Panc1 (cell line): ENCODE results near the gene PRKCA. TPM values are rescaled to one million over a fixed set of nuclear protein-coding genes. Genes with fewer than 3 reads are reported as not detected.

Experiments used
- ATAC-seq: fragments of 200-7000 bp; cut with Tn5 transposase; 2 replicates; pipeline ENCODE4 v1.9.1; 2020; ENCODE audit warnings: mild to moderate bottlenecking, moderate library complexity
- BruUV-seq: library from RNA; stranded (reverse); fragments of 400-500 nt; replicated peaks from 2 replicates; lab custom pipeline; 2021; lab: Mats Ljungman, UMichigan
- CTCF ChIA-PET: fragments of 300-600 bp; sonication (Branson Sonifier 250); formaldehyde crosslinking; loops from one replicate; lab custom pipeline; 2022; ENCODE audit warnings: antibody characterized with exemption; lab: Charles Lee
- POLR2A ChIA-PET: fragments of 300-600 bp; sonication (Branson Sonifier 250); formaldehyde crosslinking; loops from one replicate; lab custom pipeline; 2022; ENCODE audit warnings: antibody characterized with exemption; lab: Charles Lee
- DNase-seq: peaks from one replicate; pipeline ENCODE4 v3.0.0-alpha.2; 2010; ENCODE audit warnings: low read depth, low spot score
- H3K27ac ChIP-seq: 2 replicates; pipeline ENCODE4 v1.5.1; 2011; ENCODE audit warnings: mild to moderate bottlenecking, low read length, inconsistent platforms
- H3K27me3 ChIP-seq: fragments of 200-500 bp; sonication (Bioruptor generic); 2 replicates; pipeline ENCODE4 v1.6.0; 2014; ENCODE audit warnings: low read length, inconsistent platforms; ENCODE audit not compliant: control insufficient read depth, insufficient read depth
- H3K36me3 ChIP-seq: fragments of 200-500 bp; sonication (Bioruptor generic); 2 replicates; pipeline ENCODE4 v1.5.1; 2014; ENCODE audit warnings: inconsistent platforms, mild to moderate bottlenecking, low read length, moderate library complexity; ENCODE audit not compliant: control insufficient read depth, insufficient read depth
- H3K4me1 ChIP-seq: 2 replicates; pipeline ENCODE4 v1.5.1; 2011; ENCODE audit warnings: inconsistent platforms, mild to moderate bottlenecking, low read length, moderate library complexity; ENCODE audit not compliant: control insufficient read depth, insufficient read depth
- H3K4me3 ChIP-seq, 2 experiments: 2 replicates each; pipeline ENCODE4 v1.5.1; 2011 to 2012; ENCODE audit warnings: low read depth in 2 of 2, low read length in 2 of 2, mild to moderate bottlenecking in 2 of 2, inconsistent platforms in 1 of 2, moderate library complexity in 1 of 2
- H3K9me3 ChIP-seq: fragments of 200-500 bp; sonication (Bioruptor generic); 2 replicates; pipeline ENCODE4 v1.5.1; 2014; ENCODE audit warnings: low read depth, mild to moderate bottlenecking, inconsistent platforms, low read length, moderate library complexity; ENCODE audit not compliant: control insufficient read depth, insufficient read depth
- CTCF ChIP-seq: fragments of 450-650 bp; IDR thresholded peaks from 2 replicates; pipeline ENCODE4 v1.5.1; 2017; ENCODE audit warnings: mild to moderate bottlenecking
- POLR2AphosphoS5 ChIP-seq: IDR thresholded peaks from 2 replicates; pipeline ENCODE4 v1.6.1; 2012; ENCODE audit warnings: mild to moderate bottlenecking, low read depth, low read length, moderate library complexity
- REST ChIP-seq, 2 experiments: IDR thresholded peaks; 2 replicates each; pipeline ENCODE4 v1.6.1; 2011 to 2012; ENCODE audit warnings: low read depth in 2 of 2, control low read depth in 1 of 2, low read length in 1 of 2, mild to moderate bottlenecking in 1 of 2, moderate library complexity in 1 of 2; ENCODE audit not compliant: insufficient read depth in 1 of 2
- SIN3A ChIP-seq: IDR thresholded peaks from 2 replicates; pipeline ENCODE4 v1.6.1; 2012; ENCODE audit warnings: low read depth, mild to moderate bottlenecking, low read length, moderate library complexity, borderline replicate concordance; ENCODE audit not compliant: insufficient read depth
- TCF7L2 ChIP-seq: IDR thresholded peaks from 2 replicates; pipeline ENCODE4 v1.6.1; 2011; ENCODE audit warnings: mild to moderate bottlenecking, low read depth, low read length, inconsistent platforms
- in situ Hi-C: cut with HindIII; loops from 2 replicates; pipeline ENCODE4 v1.10.0; 2016; ENCODE audit warnings: low sequenced_read_pairs, low pct_unique_long_range_greater_than_20kb
- intact Hi-C: fragments of 100-400 bp; cut with micrococcal nuclease; formaldehyde crosslinking; loops from one replicate; pipeline ENCODE4 v1.10.0; 2022; ENCODE audit not compliant: unreplicated experiment
- total RNA-seq: library from RNA; stranded (reverse); gene quantifications from one replicate; pipeline ENCODE4 v1.2.1, GENCODE V29; 2021; ENCODE audit not compliant: unreplicated experiment

PRKCA gene
- total RNA-seq, 1 experiment from 2014 or later, result 53.0 TPM

- no TSS peak for BruUV-seq
- Histone ChIP-seq H3K4me3 (no peak overlapping the region), H3K4me1 (peaks cover 6% of the 10 kb centered on the region), H3K27me3 (no peaks in the 10 kb centered on the region), H3K27ac (no peak overlapping the region), H3K36me3 (no peaks in the 10 kb centered on the region), H3K9me3 (no peaks in the 10 kb centered on the region)
- ATAC-seq, result no peak
- ChIA-PET POLR2A (interaction anchor here (0.5 kb wide), 1 partner anchor 15 kb away, joined by 8 read pairs; no protein-coding TSS in a partner anchor), CTCF (no interaction called here)
- intact Hi-C loops, result no loop called here
- in situ Hi-C loops, result no loop called here
- no peak for TF ChIP-seq TCF7L2
- no peak for TF ChIP-seq CTCF
- no peak for TF ChIP-seq SIN3A
- TF ChIP-seq POLR2AphosphoS5, result no peak
- no peak for TF ChIP-seq REST (IDR thresholded peaks at IDR 0.05; ENCODE audit: insufficient read depth in 1 of 2, low read depth in 2 of 2, low read length in 1 of 2)
- DNase-seq, result no peak
Observed at GRCh38 chr17:66299711-66300110, 2.7 kb upstream of the PRKCA start.

GRCh38 chr17:66300956-66301355, 1.5 kb upstream of the PRKCA start:
- ATAC-seq (no peak), DNase-seq (no peak)
- Histone ChIP-seq H3K4me3 (peak overlapping the region in 1 of 2 experiments; percentile 57; a peak in 3 of 4 replicates), H3K9me3 (no peaks in the 10 kb centered on the region), H3K27ac (peak overlapping the region; percentile 81), H3K27me3 (no peaks in the 10 kb centered on the region), H3K36me3 (no peaks in the 10 kb centered on the region; the same call in 1 of the 2 replicates), H3K4me1 (peaks cover 9% of the 10 kb centered on the region)
- ChIA-PET POLR2A (no interaction called here), CTCF (interaction anchor here (0.7 kb wide), 1 partner anchor 135 kb away, joined by 7 read pairs; no protein-coding TSS in a partner anchor)
- no TSS peak for BruUV-seq
- intact Hi-C loops, result no loop called here
- TF ChIP-seq POLR2AphosphoS5 (no peak), CTCF (no peak), SIN3A (no peak), REST (IDR thresholded peaks at IDR 0.05; ENCODE audit: insufficient read depth in 1 of 2, low read depth in 2 of 2, low read length in 1 of 2) (no peak), TCF7L2 (no peak)
- in situ Hi-C loops, result no loop called here
